Measurements from ENCODE around the gene CEP41.

DNA sequence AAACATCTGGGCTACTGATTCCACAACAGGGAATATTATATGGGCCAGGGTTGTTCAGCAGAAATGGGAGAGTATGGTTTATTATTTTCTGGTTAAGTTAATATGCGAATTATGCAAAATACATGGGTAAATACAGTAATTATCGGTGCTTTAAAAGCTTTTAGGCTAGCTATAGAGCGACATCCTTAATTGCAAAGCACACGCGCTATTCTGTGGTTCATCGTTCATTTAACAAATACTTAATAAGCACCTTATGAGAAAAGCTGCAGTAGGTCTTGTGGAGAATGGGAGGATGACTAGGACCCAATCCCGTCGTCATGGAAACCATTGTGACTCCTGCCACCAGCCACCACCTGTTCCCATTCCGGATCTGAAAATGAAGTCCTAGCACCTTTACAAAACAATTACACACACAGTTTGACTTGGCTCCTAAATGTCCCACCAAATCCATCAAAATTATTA lies 623 bp upstream of the CEP41 start:
- TF ChIP-seq, protein P1, sequence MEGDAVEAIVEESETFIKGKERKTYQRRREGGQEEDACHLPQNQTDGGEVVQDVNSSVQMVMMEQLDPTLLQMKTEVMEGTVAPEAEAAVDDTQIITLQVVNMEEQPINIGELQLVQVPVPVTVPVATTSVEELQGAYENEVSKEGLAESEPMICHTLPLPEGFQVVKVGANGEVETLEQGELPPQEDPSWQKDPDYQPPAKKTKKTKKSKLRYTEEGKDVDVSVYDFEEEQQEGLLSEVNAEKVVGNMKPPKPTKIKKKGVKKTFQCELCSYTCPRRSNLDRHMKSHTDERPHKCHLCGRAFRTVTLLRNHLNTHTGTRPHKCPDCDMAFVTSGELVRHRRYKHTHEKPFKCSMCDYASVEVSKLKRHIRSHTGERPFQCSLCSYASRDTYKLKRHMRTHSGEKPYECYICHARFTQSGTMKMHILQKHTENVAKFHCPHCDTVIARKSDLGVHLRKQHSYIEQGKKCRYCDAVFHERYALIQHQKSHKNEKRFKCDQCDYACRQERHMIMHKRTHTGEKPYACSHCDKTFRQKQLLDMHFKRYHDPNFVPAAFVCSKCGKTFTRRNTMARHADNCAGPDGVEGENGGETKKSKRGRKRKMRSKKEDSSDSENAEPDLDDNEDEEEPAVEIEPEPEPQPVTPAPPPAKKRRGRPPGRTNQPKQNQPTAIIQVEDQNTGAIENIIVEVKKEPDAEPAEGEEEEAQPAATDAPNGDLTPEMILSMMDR (IDR thresholded peaks at IDR 0.05): no peak
- TF ChIP-seq POLR2A (IDR thresholded peaks at IDR 0.05): no peak

Data from lower leg skin (tissue), 3 donors.